Suprapubic skin (tissue), 4 donors: ENCODE measurements around the gene TGFBI. TPM values are rescaled to one million over a fixed set of nuclear protein-coding genes. Genes with fewer than 3 reads are reported as not detected.

Experiments
- DNase-seq, 2 donors: peaks; one replicate each; pipeline ENCODE4 v3.0.0-alpha.2; 2019; ENCODE audit warnings: low spot score in 2 of 2
- H3K27ac ChIP-seq: fragments of 200-600 bp; sonication (generic); one replicate; pipeline ENCODE4 v1.5.1; 2019
- H3K27me3 ChIP-seq: fragments of 200-600 bp; sonication (generic); one replicate; pipeline ENCODE4 v1.5.1; 2019
- H3K36me3 ChIP-seq: fragments of 200-600 bp; sonication (generic); one replicate; pipeline ENCODE4 v1.5.1; 2019
- H3K4me1 ChIP-seq: fragments of 200-600 bp; sonication (generic); one replicate; pipeline ENCODE4 v1.5.1; 2019
- H3K4me3 ChIP-seq: fragments of 200-600 bp; sonication (generic); one replicate; pipeline ENCODE4 v1.5.1; 2019; ENCODE audit warnings: mild to moderate bottlenecking
- H3K9me3 ChIP-seq: fragments of 200-600 bp; sonication (generic); one replicate; pipeline ENCODE4 v1.5.1; 2019
- EP300 ChIP-seq: sonication (generic); formaldehyde crosslinking; IDR thresholded peaks from one replicate; pipeline ENCODE4 v1.6.1; 2017; ENCODE audit warnings: antibody characterized with exemption
- POLR2A ChIP-seq, 2 donors: fragments of 450-650 bp; IDR thresholded peaks; one replicate each; pipeline ENCODE4 v1.6.1; 2017; ENCODE audit warnings: antibody characterized with exemption in 2 of 2, mild to moderate bottlenecking in 2 of 2, moderate library complexity in 2 of 2
- POLR2AphosphoS5 ChIP-seq, 3 donors: sonication (generic); formaldehyde crosslinking; IDR thresholded peaks; one replicate each; pipeline ENCODE4 v1.6.1; 2017; ENCODE audit warnings: antibody characterized with exemption in 3 of 3
- WGBS: methylation state at CpG from one replicate; pipeline ENCODE4 v1.1.5; 2018; 5-methylcytosine and 5-hydroxymethylcytosine counted together
- total RNA-seq, 4 donors: library from RNA; depleted of rRNA; stranded (reverse); fragments of >200 nt; gene quantifications; one replicate each; pipeline ENCODE4 v1.1.0, GENCODE V29; 2016
- TF ChIP-seq, protein P1 (sequence below), 2 donors: fragments of 200-600 bp in 1 of 2; fragments of 450-650 bp in 1 of 2; sonication (generic) in 1 of 2; IDR thresholded peaks; one replicate each; pipeline ENCODE4 v1.5.1; 2016 to 2019; ENCODE audit warnings: antibody characterized with exemption in 2 of 2, mild to moderate bottlenecking in 1 of 2, moderate library complexity in 1 of 2

Gene TGFBI
- total RNA-seq, 4 donors from 2014 or later, result 300 to 719 (median 389) TPM

DNA sequence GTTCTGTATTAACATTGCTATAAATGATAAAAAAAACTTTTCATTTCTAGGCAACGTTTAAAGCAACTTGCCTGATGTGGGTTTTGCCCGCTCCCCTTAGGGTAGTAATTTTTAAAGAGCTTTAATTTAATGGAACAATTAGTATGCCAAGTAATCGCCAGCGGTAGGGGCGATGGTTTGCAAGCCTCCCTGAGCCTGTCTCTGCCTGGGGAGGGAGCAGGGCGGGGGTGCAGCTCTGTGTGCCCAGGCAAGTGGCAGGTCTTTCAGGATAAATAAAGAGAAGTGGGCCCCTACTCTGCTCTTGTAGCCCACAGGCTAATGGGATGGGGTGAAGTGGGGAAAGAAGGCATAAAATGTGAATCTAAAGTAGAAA lies 13.8 kb upstream of the TGFBI start:
- WGBS, result 54% methylated on average over 6 of the region's 6 CpGs
- no peak for TF ChIP-seq POLR2A (IDR thresholded peaks at IDR 0.05)
- TF ChIP-seq EP300, result no peak
- TF ChIP-seq, protein P1, sequence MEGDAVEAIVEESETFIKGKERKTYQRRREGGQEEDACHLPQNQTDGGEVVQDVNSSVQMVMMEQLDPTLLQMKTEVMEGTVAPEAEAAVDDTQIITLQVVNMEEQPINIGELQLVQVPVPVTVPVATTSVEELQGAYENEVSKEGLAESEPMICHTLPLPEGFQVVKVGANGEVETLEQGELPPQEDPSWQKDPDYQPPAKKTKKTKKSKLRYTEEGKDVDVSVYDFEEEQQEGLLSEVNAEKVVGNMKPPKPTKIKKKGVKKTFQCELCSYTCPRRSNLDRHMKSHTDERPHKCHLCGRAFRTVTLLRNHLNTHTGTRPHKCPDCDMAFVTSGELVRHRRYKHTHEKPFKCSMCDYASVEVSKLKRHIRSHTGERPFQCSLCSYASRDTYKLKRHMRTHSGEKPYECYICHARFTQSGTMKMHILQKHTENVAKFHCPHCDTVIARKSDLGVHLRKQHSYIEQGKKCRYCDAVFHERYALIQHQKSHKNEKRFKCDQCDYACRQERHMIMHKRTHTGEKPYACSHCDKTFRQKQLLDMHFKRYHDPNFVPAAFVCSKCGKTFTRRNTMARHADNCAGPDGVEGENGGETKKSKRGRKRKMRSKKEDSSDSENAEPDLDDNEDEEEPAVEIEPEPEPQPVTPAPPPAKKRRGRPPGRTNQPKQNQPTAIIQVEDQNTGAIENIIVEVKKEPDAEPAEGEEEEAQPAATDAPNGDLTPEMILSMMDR (IDR thresholded peaks at IDR 0.05), result no peak
- no peak for TF ChIP-seq POLR2AphosphoS5 (IDR thresholded peaks at IDR 0.05)
- Histone ChIP-seq H3K27me3 (no peaks in the 10 kb centered on the region), H3K4me1 (peaks cover 59% of the 10 kb centered on the region), H3K4me3 (no peak overlapping the region), H3K27ac (no peak overlapping the region), H3K9me3 (no peaks in the 10 kb centered on the region), H3K36me3 (no peaks in the 10 kb centered on the region)
- DNase-seq, result no peak

DNA sequence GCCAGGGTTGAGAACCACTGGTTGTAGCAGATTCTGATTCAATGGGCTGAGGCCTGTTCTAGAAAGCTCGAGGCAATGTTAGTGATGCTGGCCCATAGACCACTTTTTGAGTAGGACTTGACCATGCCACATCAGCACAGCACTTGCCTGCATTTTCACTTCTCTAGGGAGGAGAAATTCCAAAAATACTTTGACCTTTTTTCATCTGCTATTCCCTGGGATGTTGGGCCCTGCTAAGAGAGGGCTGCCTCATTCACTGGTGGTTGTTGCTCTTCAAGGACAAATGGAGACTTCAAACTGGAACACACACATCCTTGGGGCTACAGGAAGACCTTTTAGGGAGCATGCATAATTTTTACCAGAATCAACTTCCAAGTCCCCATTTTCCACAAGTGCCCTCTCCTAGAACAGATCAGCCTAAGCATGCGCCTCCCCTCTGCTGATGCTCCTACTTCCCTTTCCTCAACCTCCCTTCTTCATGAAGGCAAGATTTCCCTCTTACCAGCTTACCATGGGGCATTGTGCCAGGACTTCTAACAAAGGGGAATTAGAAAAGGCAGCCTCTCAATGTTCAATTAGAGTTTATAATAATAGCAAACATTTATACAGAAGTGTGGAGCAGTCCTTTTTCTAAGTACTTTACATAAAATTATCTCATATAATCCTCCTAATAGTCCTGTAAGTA lies 12.7 kb upstream of the TGFBI start:
- TF ChIP-seq POLR2AphosphoS5 (IDR thresholded peaks at IDR 0.05) (no peak), POLR2A (IDR thresholded peaks at IDR 0.05) (no peak), EP300 (no peak)
- TF ChIP-seq, protein P1 (IDR thresholded peaks at IDR 0.05), result no peak

DNA sequence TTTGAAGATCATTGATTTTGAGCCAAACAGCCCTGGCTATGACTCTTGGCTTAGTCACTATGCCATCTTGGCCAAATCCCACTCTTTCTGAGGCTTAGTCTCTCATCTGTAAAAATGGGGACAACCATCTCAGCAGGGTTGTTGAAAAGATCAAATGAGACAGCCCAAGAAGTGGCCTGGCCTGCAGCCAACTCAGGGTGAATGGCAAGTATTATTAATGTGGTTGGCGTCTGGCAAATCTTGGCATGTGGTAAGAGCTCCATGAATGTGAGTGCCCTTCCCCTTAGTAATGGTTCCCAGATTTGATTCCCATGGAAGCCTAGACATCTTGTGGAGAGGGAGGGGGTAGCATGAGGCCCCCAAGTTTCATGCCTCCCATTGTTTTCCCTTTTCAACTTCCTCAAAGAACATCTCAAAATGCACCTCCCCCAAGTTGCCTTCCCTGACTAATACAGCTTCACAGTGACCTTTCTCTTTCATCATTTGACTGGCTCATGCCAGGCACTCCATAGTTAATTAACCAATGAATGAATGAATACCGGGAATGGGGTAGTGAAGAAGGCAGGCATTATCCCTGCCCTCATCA lies 11.8 kb upstream of the TGFBI start:
- H3K36me3 ChIP-seq, result no peaks in the 10 kb centered on the region
- DNase-seq, result no peak
- peaks cover 59% of the 10 kb centered on the region for H3K4me1 ChIP-seq
- no peaks in the 10 kb centered on the region for H3K9me3 ChIP-seq
- TF ChIP-seq EP300, result no peak
- no peak for TF ChIP-seq POLR2A (IDR thresholded peaks at IDR 0.05)
- TF ChIP-seq, protein P1 (IDR thresholded peaks at IDR 0.05), result no peak
- no peak for TF ChIP-seq POLR2AphosphoS5 (IDR thresholded peaks at IDR 0.05)
- no peaks in the 10 kb centered on the region for H3K27me3 ChIP-seq
- 40% methylated on average over 2 of the region's 2 CpGs for WGBS
- no peak overlapping the region for H3K4me3 ChIP-seq
- H3K27ac ChIP-seq, result no peak overlapping the region

More for the DNA sequence above, 12.7 kb upstream of the TGFBI start:
- peaks cover 66% of the 10 kb centered on the region for H3K4me1 ChIP-seq
- no peaks in the 10 kb centered on the region for H3K27me3 ChIP-seq
- no peaks in the 10 kb centered on the region for H3K36me3 ChIP-seq
- H3K27ac ChIP-seq, result no peak overlapping the region
- no peak for DNase-seq
- no peak overlapping the region for H3K4me3 ChIP-seq
- WGBS, result 93% methylated on average over 2 of the region's 2 CpGs
- H3K9me3 ChIP-seq, result no peaks in the 10 kb centered on the region

DNA sequence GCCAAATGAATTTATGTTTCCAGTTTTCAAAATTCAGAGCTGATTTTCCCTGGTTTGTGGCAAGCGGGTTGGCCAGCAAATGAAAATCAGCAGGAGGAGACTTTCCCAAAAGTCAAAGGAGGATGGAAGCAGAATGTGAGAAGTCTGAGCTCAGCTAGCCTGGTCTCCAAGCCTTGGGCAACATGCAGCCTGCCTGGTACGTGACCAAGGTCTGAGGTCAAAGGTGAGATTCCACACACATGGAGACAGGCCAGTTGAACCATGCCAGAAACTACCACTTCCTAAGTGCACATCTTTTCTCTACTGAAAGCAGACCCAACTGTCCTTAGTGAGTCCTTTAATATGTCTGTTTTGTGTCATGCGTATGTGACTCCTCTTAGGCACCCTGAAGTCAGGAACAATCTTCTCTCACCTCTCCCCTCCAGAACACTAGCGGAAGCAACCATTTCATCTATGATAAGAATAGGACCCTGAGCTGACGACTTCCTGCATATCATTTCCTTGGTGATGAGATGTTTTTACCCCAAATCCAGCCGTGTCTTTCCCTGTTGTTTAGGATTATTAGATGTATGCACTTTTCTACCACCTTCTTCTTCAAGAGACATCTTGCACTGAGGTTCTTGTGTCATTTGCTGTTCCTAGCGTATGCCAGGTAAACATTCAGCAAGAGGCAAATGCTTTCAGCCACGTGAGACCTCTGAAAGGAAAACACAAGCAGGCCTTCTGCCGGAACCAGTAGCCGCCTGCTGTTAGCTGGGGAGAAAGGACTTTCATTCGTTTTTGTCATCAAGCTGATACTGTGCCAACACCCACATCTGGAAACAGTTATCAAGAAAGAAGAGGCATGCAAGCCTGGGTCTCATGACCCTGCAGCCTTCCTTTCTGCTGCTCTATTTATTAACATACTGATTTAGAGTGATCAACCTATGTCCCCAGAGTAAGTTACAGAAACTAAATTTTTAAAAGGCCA lies 9.7 kb upstream of the TGFBI start:
- H3K27ac ChIP-seq, result no peak overlapping the region
- WGBS, result 65% methylated on average over 11 of the region's 11 CpGs
- TF ChIP-seq, protein P1 (IDR thresholded peaks at IDR 0.05), result no peak
- TF ChIP-seq POLR2AphosphoS5 (IDR thresholded peaks at IDR 0.05), result peak in 1 of 3 donors; percentile 63
- peaks cover 44% of the 10 kb centered on the region for H3K4me1 ChIP-seq
- H3K9me3 ChIP-seq, result no peaks in the 10 kb centered on the region
- no peak for DNase-seq
- no peaks in the 10 kb centered on the region for H3K36me3 ChIP-seq
- no peak overlapping the region for H3K4me3 ChIP-seq
- H3K27me3 ChIP-seq, result no peaks in the 10 kb centered on the region

DNA sequence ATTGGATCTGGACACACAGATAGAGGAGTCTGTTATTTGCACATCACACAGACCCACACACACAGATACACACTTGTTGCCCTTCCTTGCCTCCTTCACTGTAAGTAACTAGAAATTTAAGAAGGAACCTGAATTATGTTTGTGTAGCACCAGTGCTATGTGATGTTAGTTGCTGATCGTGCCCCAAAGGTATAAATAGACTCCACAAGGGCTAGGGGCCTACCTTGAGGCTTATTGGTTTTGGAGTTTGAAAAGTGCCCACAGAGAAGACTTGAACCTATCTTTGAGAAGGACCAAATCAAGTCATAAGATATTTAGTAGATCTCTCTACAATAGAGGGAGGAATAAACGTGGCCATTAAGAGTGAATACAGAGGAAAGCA lies 8.8 kb upstream of the TGFBI start:
- Histone ChIP-seq H3K4me3 (no peak overlapping the region), H3K27me3 (no peaks in the 10 kb centered on the region), H3K27ac (peak overlapping the region; percentile 4), H3K4me1 (peaks cover 42% of the 10 kb centered on the region), H3K36me3 (no peaks in the 10 kb centered on the region), H3K9me3 (no peaks in the 10 kb centered on the region)
- DNase-seq, result no peak
- WGBS, result 67% methylated on average over 2 of the region's 2 CpGs
- TF ChIP-seq EP300 (no peak), POLR2A (IDR thresholded peaks at IDR 0.05) (no peak), POLR2AphosphoS5 (IDR thresholded peaks at IDR 0.05) (no peak)
- TF ChIP-seq, protein P1 (IDR thresholded peaks at IDR 0.05), result no peak
